Measurements from ENCODE around the gene RHOBTB1.
"Not testable (repeated sequence)": the region's sequence is repeated elsewhere in the genome, so short reads cannot be mapped to it uniquely, and the experiment has no call there.

RHOBTB1 gene

GRCh38 chr10:60834401-60834800, 109.6 kb downstream of the RHOBTB1 start:
- Histone ChIP-seq H3K27me3 (ENCODE audit: insufficient read depth, low read depth, severe bottlenecking) (no peaks in the 10 kb centered on the region), H3K4me3 (ENCODE audit: low read depth, low read length) (no peak overlapping the region), H3K36me3 (no peaks in the 10 kb centered on the region), H3K9me3 (ENCODE audit: severe bottlenecking) (no peaks in the 10 kb centered on the region), H3K27ac (no peak overlapping the region)
- no peak for DNase-seq
- no peak for TF ChIP-seq CTCF (IDR thresholded peaks at IDR 0.05; ENCODE audit: low read depth, low read length)

- not testable (repeated sequence) for H3K27me3 ChIP-seq (ENCODE audit: insufficient read depth, low read depth, severe bottlenecking); H3K9me3 ChIP-seq (ENCODE audit: severe bottlenecking); H3K36me3 ChIP-seq; H3K27ac ChIP-seq; H3K4me3 ChIP-seq (ENCODE audit: low read depth, low read length); DNase-seq
Measured at GRCh38 chr10:60832136-60832535, 111.8 kb downstream of the RHOBTB1 start.

- TF ChIP-seq CTCF (IDR thresholded peaks at IDR 0.05; ENCODE audit: low read depth, low read length): no peak
- no peak for DNase-seq
- Histone ChIP-seq H3K9me3 (ENCODE audit: severe bottlenecking) (no peaks in the 10 kb centered on the region), H3K4me3 (ENCODE audit: low read depth, low read length) (no peak overlapping the region), H3K27ac (no peak overlapping the region), H3K27me3 (ENCODE audit: insufficient read depth, low read depth, severe bottlenecking) (no peaks in the 10 kb centered on the region), H3K36me3 (no peaks in the 10 kb centered on the region)
Measured at GRCh38 chr10:60828489-60828852, 115.5 kb downstream of the RHOBTB1 start.

- no peaks in the 10 kb centered on the region for H3K9me3 ChIP-seq (ENCODE audit: severe bottlenecking)
- H3K27ac ChIP-seq: no peak overlapping the region
- no peak for DNase-seq
- no peaks in the 10 kb centered on the region for H3K27me3 ChIP-seq (ENCODE audit: insufficient read depth, low read depth, severe bottlenecking)
- no peak overlapping the region for H3K4me3 ChIP-seq (ENCODE audit: low read depth, low read length)
- H3K36me3 ChIP-seq: no peaks in the 10 kb centered on the region
- TF ChIP-seq CTCF (IDR thresholded peaks at IDR 0.05; ENCODE audit: low read depth, low read length): no peak
Measured at GRCh38 chr10:60827791-60828488, 116.0 kb downstream of the RHOBTB1 start.

- DNase-seq: no peak
- Histone ChIP-seq H3K27me3 (ENCODE audit: insufficient read depth, low read depth, severe bottlenecking) (no peaks in the 10 kb centered on the region), H3K9me3 (ENCODE audit: severe bottlenecking) (no peaks in the 10 kb centered on the region), H3K4me3 (ENCODE audit: low read depth, low read length) (no peak overlapping the region), H3K27ac (no peak overlapping the region), H3K36me3 (no peaks in the 10 kb centered on the region)
- no peak for TF ChIP-seq CTCF (IDR thresholded peaks at IDR 0.05; ENCODE audit: low read depth, low read length)
Measured at GRCh38 chr10:60825520-60825919, 118.5 kb downstream of the RHOBTB1 start.

GRCh38 chr10:60823324-60823723, 120.7 kb downstream of the RHOBTB1 start:
- no peak overlapping the region for H3K27ac ChIP-seq
- DNase-seq: no peak
- no peaks in the 10 kb centered on the region for H3K27me3 ChIP-seq (ENCODE audit: insufficient read depth, low read depth, severe bottlenecking)
- no peaks in the 10 kb centered on the region for H3K36me3 ChIP-seq
- no peak overlapping the region for H3K4me3 ChIP-seq (ENCODE audit: low read depth, low read length)
- TF ChIP-seq CTCF (IDR thresholded peaks at IDR 0.05; ENCODE audit: low read depth, low read length): no peak
- H3K9me3 ChIP-seq (ENCODE audit: severe bottlenecking): no peaks in the 10 kb centered on the region

Measured in WERI-Rb-1 (cell line).